Mesodermal cell (in vitro differentiated cells): Measurements from ENCODE around the gene DCDC1.

Experiments
- H3K27ac ChIP-seq: 2 replicates; pipeline ENCODE4 v1.7.0; 2013; ENCODE audit warnings: mild to moderate bottlenecking, low read depth, low read length, moderate library complexity; ENCODE audit not compliant: severe bottlenecking
- H3K36me3 ChIP-seq: 2 replicates; pipeline ENCODE4 v1.7.1; 2013; ENCODE audit warnings: mild to moderate bottlenecking, low read length, moderate library complexity; ENCODE audit not compliant: control insufficient read depth, insufficient read depth
- H3K4me1 ChIP-seq: one replicate; pipeline ENCODE4 v1.7.1; 2013; ENCODE audit warnings: mild to moderate bottlenecking, low read length; ENCODE audit not compliant: insufficient read depth, control insufficient read depth, poor library complexity, severe bottlenecking
- H3K4me3 ChIP-seq: 2 replicates; pipeline ENCODE4 v1.7.0; 2013; ENCODE audit warnings: low read length, control low read depth, mild to moderate bottlenecking; ENCODE audit not compliant: insufficient read depth, poor library complexity, severe bottlenecking; ENCODE audit errors: extremely low read depth
- H3K9me3 ChIP-seq: 2 replicates; pipeline ENCODE4 v1.7.1; 2013; ENCODE audit warnings: mild to moderate bottlenecking, low read length, moderate library complexity; ENCODE audit not compliant: control insufficient read depth
- WGBS, 2 experiments: methylation state at CpG; one replicate each; pipeline ENCODE4 v1.1.5; 2013; ENCODE audit warnings: missing lambda C conversion rate in 2 of 2; ENCODE audit not compliant: insufficient coverage in 2 of 2; 5-methylcytosine and 5-hydroxymethylcytosine counted together

The DCDC1 gene

GRCh38 chr11:30853439-30853838 is 516.1 kb downstream of the DCDC1 start:
- Histone ChIP-seq H3K9me3 (no peaks in the 10 kb centered on the region), H3K4me1 (no peaks in the 10 kb centered on the region), H3K27ac (no peak overlapping the region), H3K36me3 (no peaks in the 10 kb centered on the region), H3K4me3 (no peak overlapping the region)

GRCh38 chr11:30852645-30853044 is 516.9 kb downstream of the DCDC1 start:
- no peaks in the 10 kb centered on the region for H3K9me3 ChIP-seq
- 66 to 74% methylated on average over 3 to 4 of the region's 4 CpGs for WGBS, 2 experiments

GRCh38 chr11:30852091-30852490 is 517.4 kb downstream of the DCDC1 start:
- WGBS, 2 experiments, result 100% methylated on average over 1 of the region's 1 CpG; no CpG with 5 or more reads in 1 of the 2 experiments
- no peaks in the 10 kb centered on the region for H3K4me1 ChIP-seq

More at GRCh38 chr11:30852645-30853044, 516.9 kb downstream of the DCDC1 start:
- Histone ChIP-seq H3K4me1 (no peaks in the 10 kb centered on the region), H3K36me3 (no peaks in the 10 kb centered on the region), H3K4me3 (no peak overlapping the region), H3K27ac (no peak overlapping the region)

GRCh38 chr11:30837252-30837651 is 532.3 kb downstream of the DCDC1 start:
- WGBS, 2 experiments, result 100% methylated on average over 1 of the region's 1 CpG; no CpG with 5 or more reads in 1 of the 2 experiments
- no peak overlapping the region for H3K27ac ChIP-seq
- H3K9me3 ChIP-seq, result no peaks in the 10 kb centered on the region
- no peaks in the 10 kb centered on the region for H3K4me1 ChIP-seq
- H3K4me3 ChIP-seq, result no peak overlapping the region
- no peaks in the 10 kb centered on the region for H3K36me3 ChIP-seq

More at GRCh38 chr11:30852091-30852490, 517.4 kb downstream of the DCDC1 start:
- no peaks in the 10 kb centered on the region for H3K36me3 ChIP-seq
- no peak overlapping the region for H3K27ac ChIP-seq
- H3K4me3 ChIP-seq, result no peak overlapping the region
- no peaks in the 10 kb centered on the region for H3K9me3 ChIP-seq

GRCh38 chr11:30832831-30833230 is 536.7 kb downstream of the DCDC1 start:
- H3K36me3 ChIP-seq, result no peaks in the 10 kb centered on the region
- H3K9me3 ChIP-seq, result no peaks in the 10 kb centered on the region
- H3K27ac ChIP-seq, result no peak overlapping the region
- no peak overlapping the region for H3K4me3 ChIP-seq
- H3K4me1 ChIP-seq, result peaks cover 3% of the 10 kb centered on the region
- 100% methylated on average over 1 of the region's 1 CpG; no CpG with 5 or more reads in 1 of the 2 experiments for WGBS, 2 experiments

- no peak overlapping the region for H3K4me3 ChIP-seq
- no peaks in the 10 kb centered on the region for H3K36me3 ChIP-seq
- WGBS, 2 experiments, result 33 to 38% methylated on average over 1 of the region's 1 CpG
- no peak overlapping the region for H3K27ac ChIP-seq
- no peaks in the 10 kb centered on the region for H3K9me3 ChIP-seq
- peaks cover 3% of the 10 kb centered on the region for H3K4me1 ChIP-seq
Measured at GRCh38 chr11:30830681-30831080, 538.9 kb downstream of the DCDC1 start.

GRCh38 chr11:30826911-30827310 is 542.6 kb downstream of the DCDC1 start:
- Histone ChIP-seq H3K27ac (no peak overlapping the region), H3K4me3 (no peak overlapping the region), H3K9me3 (no peaks in the 10 kb centered on the region), H3K36me3 (no peaks in the 10 kb centered on the region), H3K4me1 (peaks cover 3% of the 10 kb centered on the region)
- WGBS, 2 experiments, result 89 to 92% methylated on average over 2 to 4 of the region's 4 CpGs

- Histone ChIP-seq H3K27ac (peak overlapping the region; percentile 19), H3K36me3 (no peaks in the 10 kb centered on the region), H3K4me3 (no peak overlapping the region), H3K9me3 (no peaks in the 10 kb centered on the region), H3K4me1 (no peaks in the 10 kb centered on the region)
- 74 to 75% methylated on average over 1 to 2 of the region's 3 CpGs for WGBS, 2 experiments
Measured at GRCh38 chr11:30825723-30826122, 543.8 kb downstream of the DCDC1 start.

GRCh38 chr11:30823119-30823518 is 546.4 kb downstream of the DCDC1 start:
- no peak overlapping the region for H3K4me3 ChIP-seq
- WGBS, 2 experiments, result 100% methylated on average over 1 of the region's 1 CpG; no CpG with 5 or more reads in 1 of the 2 experiments
- H3K27ac ChIP-seq, result no peak overlapping the region
- H3K36me3 ChIP-seq, result no peaks in the 10 kb centered on the region
- no peaks in the 10 kb centered on the region for H3K4me1 ChIP-seq
- H3K9me3 ChIP-seq, result no peaks in the 10 kb centered on the region

- Histone ChIP-seq H3K4me1 (no peaks in the 10 kb centered on the region), H3K27ac (no peak overlapping the region), H3K36me3 (no peaks in the 10 kb centered on the region), H3K9me3 (no peaks in the 10 kb centered on the region), H3K4me3 (no peak overlapping the region)
- 100% methylated on average over 1 of the region's 3 CpGs for WGBS, 2 experiments
Measured at GRCh38 chr11:30821438-30821965, 548.0 kb downstream of the DCDC1 start.

- Histone ChIP-seq H3K4me1 (no peaks in the 10 kb centered on the region), H3K9me3 (no peaks in the 10 kb centered on the region), H3K4me3 (no peak overlapping the region), H3K27ac (no peak overlapping the region), H3K36me3 (no peaks in the 10 kb centered on the region)
- 67 to 70% methylated on average over 1 to 2 of the region's 2 CpGs for WGBS, 2 experiments
Measured at GRCh38 chr11:30818721-30819120, 550.8 kb downstream of the DCDC1 start.
